Progenitor cell of endocrine pancreas (in vitro differentiated cells): ENCODE data around the gene KIAA1328. TPM values are rescaled to one million over a fixed set of nuclear protein-coding genes. Genes with fewer than 3 reads are reported as not detected.

Source experiments
- DNase-seq: peaks from one replicate; pipeline ENCODE4 v3.0.0; 2021; ENCODE audit warnings: low spot score; ENCODE audit not compliant: unreplicated experiment
- H3K27ac Mint-ChIP-seq: 2 replicates; pipeline ENCODE4 v1.8.0; 2021; ENCODE audit warnings: mild to moderate bottlenecking, moderate library complexity, mixed read lengths
- H3K27me3 Mint-ChIP-seq: 2 replicates; pipeline ENCODE4 v1.8.0; 2021; ENCODE audit warnings: mixed read lengths
- H3K36me3 Mint-ChIP-seq: 2 replicates; pipeline ENCODE4 v1.8.0; 2022; ENCODE audit warnings: mixed read lengths; ENCODE audit not compliant: insufficient read depth
- H3K4me1 Mint-ChIP-seq: 2 replicates; pipeline ENCODE4 v1.8.0; 2021; ENCODE audit warnings: low read depth, mixed read lengths
- H3K4me3 Mint-ChIP-seq: 2 replicates; pipeline ENCODE4 v1.8.0; 2021; ENCODE audit warnings: low read depth, mild to moderate bottlenecking, moderate library complexity, mixed read lengths
- H3K9me3 Mint-ChIP-seq: 2 replicates; pipeline ENCODE4 v1.8.0; 2021; ENCODE audit warnings: low read depth, mixed read lengths
- CTCF ChIP-seq: fragments of 200-600 bp; sonication (generic); IDR thresholded peaks from one replicate; pipeline ENCODE4 v1.5.0; 2021; ENCODE audit warnings: antibody characterized with exemption, mild to moderate bottlenecking; ENCODE audit not compliant: unreplicated experiment
- total RNA-seq: library from RNA; stranded (reverse); gene quantifications from 2 replicates; pipeline ENCODE4 v1.2.1, GENCODE V29; 2021

The KIAA1328 gene
- total RNA-seq, 1 donor from 2014 or later: 12.4 TPM

GRCh38 chr18:36843784-36844183 is 14.9 kb downstream of the KIAA1328 start:
- H3K27ac Mint-ChIP-seq: no peak overlapping the region
- H3K4me1 Mint-ChIP-seq: peaks cover 1% of the 10 kb centered on the region
- H3K4me3 Mint-ChIP-seq: no peak overlapping the region
- H3K27me3 Mint-ChIP-seq: no peaks in the 10 kb centered on the region
- no peaks in the 10 kb centered on the region for H3K9me3 Mint-ChIP-seq
- no peak for TF ChIP-seq CTCF
- H3K36me3 Mint-ChIP-seq: peaks cover 8% of the 10 kb centered on the region
- no peak for DNase-seq

GRCh38 chr18:36848609-36849008 is 19.7 kb downstream of the KIAA1328 start:
- DNase-seq: no peak
- peaks cover 14% of the 10 kb centered on the region for H3K36me3 Mint-ChIP-seq
- no peaks in the 10 kb centered on the region for H3K27me3 Mint-ChIP-seq
- H3K4me1 Mint-ChIP-seq: no peaks in the 10 kb centered on the region
- peaks cover 9% of the 10 kb centered on the region for H3K9me3 Mint-ChIP-seq
- no peak overlapping the region for H3K4me3 Mint-ChIP-seq
- no peak for TF ChIP-seq CTCF
- H3K27ac Mint-ChIP-seq: no peak overlapping the region

- Mint-ChIP-seq H3K36me3 (peaks cover 17% of the 10 kb centered on the region), H3K4me1 (no peaks in the 10 kb centered on the region), H3K27ac (no peak overlapping the region), H3K9me3 (peaks cover 9% of the 10 kb centered on the region), H3K27me3 (no peaks in the 10 kb centered on the region), H3K4me3 (no peak overlapping the region)
- TF ChIP-seq CTCF: no peak
- DNase-seq: no peak
Observed at GRCh38 chr18:36849288-36850006, 20.5 kb downstream of the KIAA1328 start.

GRCh38 chr18:36850527-36851201 is 21.7 kb downstream of the KIAA1328 start:
- no peaks in the 10 kb centered on the region for H3K27me3 Mint-ChIP-seq
- peaks cover 17% of the 10 kb centered on the region for H3K36me3 Mint-ChIP-seq
- H3K4me3 Mint-ChIP-seq: no peak overlapping the region
- no peaks in the 10 kb centered on the region for H3K4me1 Mint-ChIP-seq
- no peak overlapping the region for H3K27ac Mint-ChIP-seq
- TF ChIP-seq CTCF: no peak
- H3K9me3 Mint-ChIP-seq: peaks cover 9% of the 10 kb centered on the region
- DNase-seq: no peak

- H3K36me3 Mint-ChIP-seq: peaks cover 17% of the 10 kb centered on the region
- DNase-seq: no peak
- H3K4me3 Mint-ChIP-seq: no peak overlapping the region
- no peak overlapping the region for H3K27ac Mint-ChIP-seq
- H3K9me3 Mint-ChIP-seq: peaks cover 9% of the 10 kb centered on the region
- peaks cover under 1% of the 10 kb centered on the region for H3K4me1 Mint-ChIP-seq
- H3K27me3 Mint-ChIP-seq: no peaks in the 10 kb centered on the region
- TF ChIP-seq CTCF: no peak
Observed at GRCh38 chr18:36851202-36851590, 22.3 kb downstream of the KIAA1328 start.
